ENCODE results near the gene ARFIP2. TPM values are rescaled to one million over a fixed set of nuclear protein-coding genes. Genes with fewer than 3 reads are reported as not detected.

The ARFIP2 gene
- total RNA-seq, 1 experiment from 2014 or later, result 53.1 TPM

DNA sequence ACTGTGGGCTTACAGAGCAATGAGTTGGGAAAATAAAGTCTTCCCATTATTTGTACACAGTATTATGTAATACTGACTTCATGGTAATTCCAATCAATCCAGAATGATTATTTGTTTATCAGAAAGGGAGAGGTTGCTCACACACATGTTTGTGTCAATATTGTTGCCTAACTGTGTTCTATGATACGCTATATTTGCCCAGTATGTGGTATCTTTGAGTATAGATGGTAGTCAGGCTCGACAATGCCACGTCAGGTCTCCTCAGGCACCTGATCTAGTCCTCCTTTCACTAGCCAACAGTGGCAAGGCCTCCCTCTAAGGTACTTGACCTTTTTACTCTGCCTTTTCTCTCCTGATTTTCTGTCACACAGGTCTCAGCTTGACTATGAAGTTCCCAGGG lies 21.3 kb upstream of the ARFIP2 start:
- no peaks in the 10 kb centered on the region for H3K36me3 Mint-ChIP-seq
- no peak overlapping the region for H3K4me3 Mint-ChIP-seq
- no peaks in the 10 kb centered on the region for H3K9me3 Mint-ChIP-seq
- H3K4me1 Mint-ChIP-seq, result peaks cover 3% of the 10 kb centered on the region
- H3K27me3 Mint-ChIP-seq (ENCODE audit: low read depth), result no peaks in the 10 kb centered on the region
- no peak for ATAC-seq
- no peak for DNase-seq (ENCODE audit: low spot score)
- no peak overlapping the region for H3K27ac Mint-ChIP-seq
- ChIA-PET POLR2A (no interaction called here), CTCF (interaction anchor here (2.2 kb wide), 1 partner anchor 123 kb away, joined by 6 read pairs; no protein-coding TSS in a partner anchor)
- no peak for TF ChIP-seq FOXP1 (CRISPR knock-in tag; IDR thresholded peaks at IDR 0.05; ENCODE audit: borderline replicate concordance)
- TF ChIP-seq, protein P1, sequence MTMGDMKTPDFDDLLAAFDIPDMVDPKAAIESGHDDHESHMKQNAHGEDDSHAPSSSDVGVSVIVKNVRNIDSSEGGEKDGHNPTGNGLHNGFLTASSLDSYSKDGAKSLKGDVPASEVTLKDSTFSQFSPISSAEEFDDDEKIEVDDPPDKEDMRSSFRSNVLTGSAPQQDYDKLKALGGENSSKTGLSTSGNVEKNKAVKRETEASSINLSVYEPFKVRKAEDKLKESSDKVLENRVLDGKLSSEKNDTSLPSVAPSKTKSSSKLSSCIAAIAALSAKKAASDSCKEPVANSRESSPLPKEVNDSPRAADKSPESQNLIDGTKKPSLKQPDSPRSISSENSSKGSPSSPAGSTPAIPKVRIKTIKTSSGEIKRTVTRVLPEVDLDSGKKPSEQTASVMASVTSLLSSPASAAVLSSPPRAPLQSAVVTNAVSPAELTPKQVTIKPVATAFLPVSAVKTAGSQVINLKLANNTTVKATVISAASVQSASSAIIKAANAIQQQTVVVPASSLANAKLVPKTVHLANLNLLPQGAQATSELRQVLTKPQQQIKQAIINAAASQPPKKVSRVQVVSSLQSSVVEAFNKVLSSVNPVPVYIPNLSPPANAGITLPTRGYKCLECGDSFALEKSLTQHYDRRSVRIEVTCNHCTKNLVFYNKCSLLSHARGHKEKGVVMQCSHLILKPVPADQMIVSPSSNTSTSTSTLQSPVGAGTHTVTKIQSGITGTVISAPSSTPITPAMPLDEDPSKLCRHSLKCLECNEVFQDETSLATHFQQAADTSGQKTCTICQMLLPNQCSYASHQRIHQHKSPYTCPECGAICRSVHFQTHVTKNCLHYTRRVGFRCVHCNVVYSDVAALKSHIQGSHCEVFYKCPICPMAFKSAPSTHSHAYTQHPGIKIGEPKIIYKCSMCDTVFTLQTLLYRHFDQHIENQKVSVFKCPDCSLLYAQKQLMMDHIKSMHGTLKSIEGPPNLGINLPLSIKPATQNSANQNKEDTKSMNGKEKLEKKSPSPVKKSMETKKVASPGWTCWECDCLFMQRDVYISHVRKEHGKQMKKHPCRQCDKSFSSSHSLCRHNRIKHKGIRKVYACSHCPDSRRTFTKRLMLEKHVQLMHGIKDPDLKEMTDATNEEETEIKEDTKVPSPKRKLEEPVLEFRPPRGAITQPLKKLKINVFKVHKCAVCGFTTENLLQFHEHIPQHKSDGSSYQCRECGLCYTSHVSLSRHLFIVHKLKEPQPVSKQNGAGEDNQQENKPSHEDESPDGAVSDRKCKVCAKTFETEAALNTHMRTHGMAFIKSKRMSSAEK (CRISPR knock-in tag; IDR thresholded peaks at IDR 0.05; ENCODE audit: borderline replicate concordance), result no peak
- TF ChIP-seq, protein P2, sequence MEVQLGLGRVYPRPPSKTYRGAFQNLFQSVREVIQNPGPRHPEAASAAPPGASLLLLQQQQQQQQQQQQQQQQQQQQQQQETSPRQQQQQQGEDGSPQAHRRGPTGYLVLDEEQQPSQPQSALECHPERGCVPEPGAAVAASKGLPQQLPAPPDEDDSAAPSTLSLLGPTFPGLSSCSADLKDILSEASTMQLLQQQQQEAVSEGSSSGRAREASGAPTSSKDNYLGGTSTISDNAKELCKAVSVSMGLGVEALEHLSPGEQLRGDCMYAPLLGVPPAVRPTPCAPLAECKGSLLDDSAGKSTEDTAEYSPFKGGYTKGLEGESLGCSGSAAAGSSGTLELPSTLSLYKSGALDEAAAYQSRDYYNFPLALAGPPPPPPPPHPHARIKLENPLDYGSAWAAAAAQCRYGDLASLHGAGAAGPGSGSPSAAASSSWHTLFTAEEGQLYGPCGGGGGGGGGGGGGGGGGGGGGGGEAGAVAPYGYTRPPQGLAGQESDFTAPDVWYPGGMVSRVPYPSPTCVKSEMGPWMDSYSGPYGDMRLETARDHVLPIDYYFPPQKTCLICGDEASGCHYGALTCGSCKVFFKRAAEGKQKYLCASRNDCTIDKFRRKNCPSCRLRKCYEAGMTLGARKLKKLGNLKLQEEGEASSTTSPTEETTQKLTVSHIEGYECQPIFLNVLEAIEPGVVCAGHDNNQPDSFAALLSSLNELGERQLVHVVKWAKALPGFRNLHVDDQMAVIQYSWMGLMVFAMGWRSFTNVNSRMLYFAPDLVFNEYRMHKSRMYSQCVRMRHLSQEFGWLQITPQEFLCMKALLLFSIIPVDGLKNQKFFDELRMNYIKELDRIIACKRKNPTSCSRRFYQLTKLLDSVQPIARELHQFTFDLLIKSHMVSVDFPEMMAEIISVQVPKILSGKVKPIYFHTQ (CRISPR knock-in tag; IDR thresholded peaks at IDR 0.05), result no peak
- TF ChIP-seq, protein P3, sequence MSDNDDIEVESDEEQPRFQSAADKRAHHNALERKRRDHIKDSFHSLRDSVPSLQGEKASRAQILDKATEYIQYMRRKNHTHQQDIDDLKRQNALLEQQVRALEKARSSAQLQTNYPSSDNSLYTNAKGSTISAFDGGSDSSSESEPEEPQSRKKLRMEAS (CRISPR knock-in tag; IDR thresholded peaks at IDR 0.05), result no peak

DNA sequence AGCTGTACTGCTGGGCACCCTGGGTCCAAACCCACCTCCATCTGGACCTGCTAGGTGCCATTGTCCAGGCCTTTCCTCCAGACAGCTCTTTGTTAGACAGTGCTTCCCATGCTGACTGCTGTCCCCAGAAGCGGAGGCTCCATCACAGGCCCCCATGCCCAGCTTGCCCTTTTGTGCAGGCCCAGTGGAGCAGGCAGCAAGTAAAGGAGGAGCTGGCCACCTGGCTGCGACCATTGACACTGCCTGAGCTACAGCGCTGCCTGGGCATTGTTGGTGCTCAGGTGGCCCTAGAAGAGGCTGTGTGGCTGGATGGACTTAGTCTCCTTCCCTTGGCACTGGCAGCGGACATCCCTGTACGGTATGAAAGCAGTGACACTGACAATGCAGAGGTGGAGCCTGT lies 17.4 kb upstream of the ARFIP2 start:
- no peak for DNase-seq (ENCODE audit: low spot score)
- TF ChIP-seq, protein P4, sequence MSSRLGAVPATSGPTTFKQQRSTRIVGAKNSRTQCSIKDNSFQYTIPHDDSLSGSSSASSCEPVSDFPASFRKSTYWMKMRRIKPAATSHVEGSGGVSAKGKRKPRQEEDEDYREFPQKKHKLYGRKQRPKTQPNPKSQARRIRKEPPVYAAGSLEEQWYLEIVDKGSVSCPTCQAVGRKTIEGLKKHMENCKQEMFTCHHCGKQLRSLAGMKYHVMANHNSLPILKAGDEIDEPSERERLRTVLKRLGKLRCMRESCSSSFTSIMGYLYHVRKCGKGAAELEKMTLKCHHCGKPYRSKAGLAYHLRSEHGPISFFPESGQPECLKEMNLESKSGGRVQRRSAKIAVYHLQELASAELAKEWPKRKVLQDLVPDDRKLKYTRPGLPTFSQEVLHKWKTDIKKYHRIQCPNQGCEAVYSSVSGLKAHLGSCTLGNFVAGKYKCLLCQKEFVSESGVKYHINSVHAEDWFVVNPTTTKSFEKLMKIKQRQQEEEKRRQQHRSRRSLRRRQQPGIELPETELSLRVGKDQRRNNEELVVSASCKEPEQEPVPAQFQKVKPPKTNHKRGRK (CRISPR knock-in tag; IDR thresholded peaks at IDR 0.05; ENCODE audit: borderline replicate concordance), result no peak
- TF ChIP-seq NR2C2 (CRISPR knock-in tag; IDR thresholded peaks at IDR 0.05) (no peak), TEAD1 (CRISPR knock-in tag; IDR thresholded peaks at IDR 0.05) (no peak), OVOL2 (CRISPR knock-in tag; IDR thresholded peaks at IDR 0.05; ENCODE audit: borderline replicate concordance) (no peak), ZNF416 (CRISPR knock-in tag; IDR thresholded peaks at IDR 0.05) (no peak)
- TF ChIP-seq, protein P5, sequence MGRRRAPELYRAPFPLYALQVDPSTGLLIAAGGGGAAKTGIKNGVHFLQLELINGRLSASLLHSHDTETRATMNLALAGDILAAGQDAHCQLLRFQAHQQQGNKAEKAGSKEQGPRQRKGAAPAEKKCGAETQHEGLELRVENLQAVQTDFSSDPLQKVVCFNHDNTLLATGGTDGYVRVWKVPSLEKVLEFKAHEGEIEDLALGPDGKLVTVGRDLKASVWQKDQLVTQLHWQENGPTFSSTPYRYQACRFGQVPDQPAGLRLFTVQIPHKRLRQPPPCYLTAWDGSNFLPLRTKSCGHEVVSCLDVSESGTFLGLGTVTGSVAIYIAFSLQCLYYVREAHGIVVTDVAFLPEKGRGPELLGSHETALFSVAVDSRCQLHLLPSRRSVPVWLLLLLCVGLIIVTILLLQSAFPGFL (CRISPR knock-in tag; IDR thresholded peaks at IDR 0.05; ENCODE audit: borderline replicate concordance), result no peak
- Mint-ChIP-seq H3K4me3 (no peak overlapping the region), H3K27ac (no peak overlapping the region), H3K9me3 (no peaks in the 10 kb centered on the region), H3K27me3 (ENCODE audit: low read depth) (no peaks in the 10 kb centered on the region), H3K4me1 (peaks cover 9% of the 10 kb centered on the region), H3K36me3 (0 out of 2 replicates have a peak, but pooled peaks cover 2% of the 10 kb centered on the region)
- no peak for ATAC-seq
- ChIA-PET CTCF (interaction anchor here (1.4 to 3.8 kb wide), 6 partner anchors 29 to 135 kb away, joined by 3 to 29 read pairs (median 10); no protein-coding TSS in a partner anchor), POLR2A (no interaction called here)

DNA sequence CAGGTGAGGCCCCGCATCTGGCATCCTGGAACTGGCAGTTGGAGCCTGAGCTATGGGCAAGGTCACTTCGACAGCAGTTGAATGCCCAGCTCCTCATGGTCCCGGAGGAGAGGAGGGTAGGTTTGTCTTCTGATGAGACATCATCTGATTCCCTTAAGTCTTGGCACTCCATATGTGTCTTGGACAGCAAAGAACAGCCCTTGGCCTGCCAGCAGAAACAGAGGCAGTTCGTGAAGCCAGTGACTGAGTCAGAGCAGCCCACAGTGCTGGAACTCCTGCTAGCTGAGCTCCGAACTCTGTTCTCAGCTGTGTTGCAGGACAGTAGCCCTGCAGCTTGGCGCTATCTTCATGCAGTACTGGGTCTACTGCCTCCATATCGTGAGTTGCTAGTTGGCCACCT lies 17.0 kb upstream of the ARFIP2 start:
- H3K36me3 Mint-ChIP-seq, result 0 out of 2 replicates have a peak, but pooled peaks cover 2% of the 10 kb centered on the region
- ATAC-seq (no peak), DNase-seq (ENCODE audit: low spot score) (no peak)
- no peaks in the 10 kb centered on the region for H3K9me3 Mint-ChIP-seq
- H3K4me3 Mint-ChIP-seq, result no peak overlapping the region
- ChIA-PET CTCF (interaction anchor here (0.6 to 3.8 kb wide), 9 partner anchors 7 to 135 kb away, joined by 3 to 29 read pairs (median 7); partner anchors contain the start of gene TRIM3), POLR2A (no interaction called here)
- H3K27ac Mint-ChIP-seq, result no peak overlapping the region
- H3K27me3 Mint-ChIP-seq (ENCODE audit: low read depth), result no peaks in the 10 kb centered on the region
- H3K4me1 Mint-ChIP-seq, result peaks cover 9% of the 10 kb centered on the region
- TF ChIP-seq MYBL2 (CRISPR knock-in tag; IDR thresholded peaks at IDR 0.05) (no peak), ZBTB21 (CRISPR knock-in tag; IDR thresholded peaks at IDR 0.05; ENCODE audit: borderline replicate concordance) (no peak), ZNF138 (CRISPR knock-in tag; conservative IDR thresholded peaks at IDR 0.05) (no peak), ATF1 (CRISPR knock-in tag; IDR thresholded peaks at IDR 0.05) (no peak), ELF4 (CRISPR knock-in tag; IDR thresholded peaks at IDR 0.05; ENCODE audit: low read depth) (no peak), CBFB (CRISPR knock-in tag; IDR thresholded peaks at IDR 0.05; ENCODE audit: low read depth) (no peak), EMX1 (CRISPR knock-in tag; IDR thresholded peaks at IDR 0.05) (no peak)
- TF ChIP-seq, protein P6, sequence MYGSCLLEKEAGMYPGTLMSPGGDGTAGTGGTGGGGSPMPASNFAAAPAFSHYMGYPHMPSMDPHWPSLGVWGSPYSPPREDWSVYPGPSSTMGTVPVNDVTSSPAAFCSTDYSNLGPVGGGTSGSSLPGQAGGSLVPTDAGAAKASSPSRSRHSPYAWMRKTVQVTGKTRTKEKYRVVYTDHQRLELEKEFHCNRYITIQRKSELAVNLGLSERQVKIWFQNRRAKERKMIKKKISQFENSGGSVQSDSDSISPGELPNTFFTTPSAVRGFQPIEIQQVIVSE (CRISPR knock-in tag; IDR thresholded peaks at IDR 0.05; ENCODE audit: borderline replicate concordance), result no peak
- TF ChIP-seq, protein P7, sequence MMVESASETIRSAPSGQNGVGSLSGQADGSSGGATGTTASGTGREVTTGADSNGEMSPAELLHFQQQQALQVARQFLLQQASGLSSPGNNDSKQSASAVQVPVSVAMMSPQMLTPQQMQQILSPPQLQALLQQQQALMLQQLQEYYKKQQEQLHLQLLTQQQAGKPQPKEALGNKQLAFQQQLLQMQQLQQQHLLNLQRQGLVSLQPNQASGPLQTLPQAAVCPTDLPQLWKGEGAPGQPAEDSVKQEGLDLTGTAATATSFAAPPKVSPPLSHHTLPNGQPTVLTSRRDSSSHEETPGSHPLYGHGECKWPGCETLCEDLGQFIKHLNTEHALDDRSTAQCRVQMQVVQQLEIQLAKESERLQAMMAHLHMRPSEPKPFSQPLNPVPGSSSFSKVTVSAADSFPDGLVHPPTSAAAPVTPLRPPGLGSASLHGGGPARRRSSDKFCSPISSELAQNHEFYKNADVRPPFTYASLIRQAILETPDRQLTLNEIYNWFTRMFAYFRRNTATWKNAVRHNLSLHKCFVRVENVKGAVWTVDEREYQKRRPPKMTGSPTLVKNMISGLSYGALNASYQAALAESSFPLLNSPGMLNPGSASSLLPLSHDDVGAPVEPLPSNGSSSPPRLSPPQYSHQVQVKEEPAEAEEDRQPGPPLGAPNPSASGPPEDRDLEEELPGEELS (CRISPR knock-in tag; IDR thresholded peaks at IDR 0.05), result no peak
